HepG2 (cell line): ENCODE data around the gene KCNQ2. TPM values are rescaled to one million over a fixed set of nuclear protein-coding genes. Genes with fewer than 3 reads are reported as not detected.

Experiments
- ATAC-seq: fragments of 200-7000 bp; cut with Tn5 transposase; 3 replicates; pipeline ENCODE4 v1.9.1; 2020; ENCODE audit warnings: mild to moderate bottlenecking, moderate library complexity
- BruUV-seq: library from RNA; stranded (reverse); fragments of 400-500 nt; replicated peaks from 2 replicates; lab custom pipeline; 2021; lab: Mats Ljungman, UMichigan
- CTCF ChIA-PET: fragments of 300-600 bp; formaldehyde crosslinking; extraction: SDS; loops from one replicate; lab custom pipeline; 2021; ENCODE audit warnings: low total read pairs, inconsistent platforms, low intra/inter-chr PET ratio; lab: Yijun Ruan, JAX
- POLR2A ChIA-PET: fragments of 350-600 bp; sonication (Branson Sonifier 250); formaldehyde crosslinking; loops from one replicate; lab custom pipeline; 2020; ENCODE audit warnings: antibody characterized with exemption, inconsistent platforms; lab: Yijun Ruan, JAX
- DNase-seq: peaks from one replicate; pipeline ENCODE4 v3.0.0-alpha.2; 2015; ENCODE audit warnings: low spot score
- FAIRE-seq: peaks from 3 replicates; lab custom pipeline; 2011; peaks lifted over from hg19 to GRCh38; lab: Jason Lieb, UNC
- H2AFZ ChIP-seq: one replicate; pipeline ENCODE4 v1.6.1; 2011; ENCODE audit warnings: low read length, inconsistent platforms
- H3K27ac ChIP-seq: fragments of 300-600 bp; 3 replicates; pipeline ENCODE4 v1.8.0; 2011; ENCODE audit warnings: mixed run types, mild to moderate bottlenecking, mixed read lengths, low read length, inconsistent platforms; ENCODE audit not compliant: insufficient read depth; ENCODE audit errors: extremely low read length
- H3K27me3 ChIP-seq, 2 experiments: fragments of 200-600 bp in 1 of 2; 2 replicates in 1 of 2; 3 replicates in 1 of 2; pipeline versions ENCODE4 v1.6.0 to v1.8.0; 2011; ENCODE audit warnings: low read length in 2 of 2, mild to moderate bottlenecking in 2 of 2, moderate library complexity in 2 of 2, inconsistent platforms in 1 of 2; ENCODE audit not compliant: insufficient read depth in 2 of 2, control insufficient read depth in 1 of 2
- H3K36me3 ChIP-seq, 2 experiments: fragments of 200-600 bp in 1 of 2; replicated peaks in 1 of 2; 2 replicates in 1 of 2; 3 replicates in 1 of 2; pipeline versions ENCODE4 v1.5.1 to v1.8.0; 2011; ENCODE audit warnings: low read length in 2 of 2, inconsistent platforms in 1 of 2; ENCODE audit not compliant: insufficient read depth in 2 of 2, control insufficient read depth in 1 of 2
- H3K4me1 ChIP-seq: 2 replicates; pipeline ENCODE4 v1.5.1; 2012; ENCODE audit warnings: low read length, inconsistent platforms; ENCODE audit not compliant: insufficient read depth
- H3K4me2 ChIP-seq: 2 replicates; pipeline ENCODE4 v1.6.0; 2011; ENCODE audit warnings: low read depth, low read length, inconsistent platforms
- H3K4me3 ChIP-seq, 3 experiments: fragments of 200-600 bp in 1 of 3; sonication (generic), shearing (Covaris generic) in 1 of 3; replicated peaks in 1 of 3; 2 replicates each; pipeline ENCODE4 v1.5.1; 2011 to 2016; ENCODE audit warnings: low read length in 3 of 3, inconsistent platforms in 2 of 3, low read depth in 2 of 3, mild to moderate bottlenecking in 2 of 3, control low read depth in 1 of 3, mixed read lengths in 1 of 3; ENCODE audit not compliant: insufficient read depth in 1 of 3
- H3K79me2 ChIP-seq: one replicate; pipeline ENCODE4 v1.6.1; 2011; ENCODE audit warnings: low read length, inconsistent platforms; ENCODE audit not compliant: insufficient read depth
- H3K9ac ChIP-seq: 2 replicates; pipeline ENCODE4 v1.6.0; 2011; ENCODE audit warnings: mild to moderate bottlenecking, low read depth, low read length, inconsistent platforms; ENCODE audit not compliant: insufficient read depth
- H3K9me3 ChIP-seq: 2 replicates; pipeline ENCODE4 v1.5.1; 2012; ENCODE audit warnings: mild to moderate bottlenecking, low read length
- H4K20me1 ChIP-seq: 2 replicates; pipeline ENCODE4 v1.6.0; 2011; ENCODE audit warnings: inconsistent platforms, mild to moderate bottlenecking, low read length, moderate library complexity; ENCODE audit not compliant: insufficient read depth
- CC2D1A ChIP-seq: sonication (generic); formaldehyde crosslinking; IDR thresholded peaks from 2 replicates; pipeline ENCODE4 v1.8.1; 2023; ENCODE audit warnings: mild to moderate bottlenecking, missing genetic modification reagents
- CHCHD3 ChIP-seq: sonication (generic); formaldehyde crosslinking; IDR thresholded peaks from 2 replicates; pipeline ENCODE4 v1.8.0; 2022; ENCODE audit warnings: mild to moderate bottlenecking, missing genetic modification reagents, moderate library complexity
- DPF2 ChIP-seq: sonication (generic); formaldehyde crosslinking; IDR thresholded peaks from 2 replicates; pipeline ENCODE4 v1.4.0; 2020; ENCODE audit warnings: mild to moderate bottlenecking, low read depth, missing genetic modification reagents, borderline replicate concordance
- FOSL2 ChIP-seq: sonication (generic); formaldehyde crosslinking; IDR thresholded peaks from 2 replicates; pipeline ENCODE4 v1.4.0; 2020; ENCODE audit warnings: missing genetic modification reagents
- ZBTB3 ChIP-seq: sonication (generic); formaldehyde crosslinking; IDR thresholded peaks from 2 replicates; pipeline ENCODE4 v1.4.0; 2020; ENCODE audit warnings: low read depth, mild to moderate bottlenecking, moderate library complexity, missing genetic modification reagents, borderline replicate concordance
- ZMYM2 ChIP-seq: sonication (generic); formaldehyde crosslinking; IDR thresholded peaks from 2 replicates; pipeline ENCODE4 v1.8.0; 2022; ENCODE audit warnings: mild to moderate bottlenecking, missing genetic modification reagents
- ZNF230 ChIP-seq: sonication (generic); formaldehyde crosslinking; IDR thresholded peaks from 2 replicates; pipeline ENCODE4 v1.4.0; 2020; ENCODE audit warnings: mild to moderate bottlenecking, missing genetic modification reagents
- ZNF670 ChIP-seq: sonication (generic); formaldehyde crosslinking; IDR thresholded peaks from 2 replicates; pipeline ENCODE4 v1.8.0; 2022; ENCODE audit warnings: mild to moderate bottlenecking, missing genetic modification reagents, borderline replicate concordance
- WGBS: methylation state at CpG from one replicate; pipeline ENCODE4 v1.1.6; 2017; ENCODE audit warnings: low lambda C conversion rate; 5-methylcytosine and 5-hydroxymethylcytosine counted together
- in situ Hi-C: cut with HindIII; loops from 2 replicates; pipeline ENCODE4 v1.10.0; 2017; ENCODE audit warnings: low pct_unique_long_range_greater_than_20kb; ENCODE audit not compliant: extremely low pct_ligation_motif_present
- intact Hi-C: fragments of 100-400 bp; cut with micrococcal nuclease; formaldehyde crosslinking; loops from one replicate; pipeline ENCODE4 v1.10.0; 2022; ENCODE audit not compliant: unreplicated experiment
- polyA plus RNA-seq, 8 experiments: library from polyadenylated mRNA; depleted of rRNA in 3 of 8; stranded (reverse) in 7 of 8; unstranded in 1 of 8; fragments of >200 nt; fragmentation: Illumina TruSeq in 4 of 8; extraction: Trizol in 4 of 8; gene quantifications; 2 replicates each; pipeline versions ENCODE4 v1.2.1 to v1.2.3, GENCODE V29; 2011 to 2016; ENCODE audit warnings: low read depth in 4 of 8, missing spikeins in 1 of 8, mixed read lengths in 1 of 8; ENCODE audit not compliant: insufficient read depth in 1 of 8
- total RNA-seq, 5 experiments: library from RNA; depleted of rRNA; stranded (reverse); fragments of >200 nt; fragmentation: Illumina TruSeq; extraction: Trizol; gene quantifications; 2 replicates each; pipeline ENCODE4 v1.2.3, GENCODE V29; 2016; ENCODE audit warnings: low read depth in 1 of 5
- TF ChIP-seq, protein P1 (sequence below): sonication (generic); formaldehyde crosslinking; IDR thresholded peaks from 2 replicates; pipeline ENCODE4 v1.4.0; 2020; ENCODE audit warnings: mild to moderate bottlenecking, missing genetic modification reagents

Gene KCNQ2
- total and polyA plus RNA-seq, 2 of the 13 experiments (the other 11 are each of a cell fraction or from before 2014, with no cell fraction given) = not detected

DNA sequence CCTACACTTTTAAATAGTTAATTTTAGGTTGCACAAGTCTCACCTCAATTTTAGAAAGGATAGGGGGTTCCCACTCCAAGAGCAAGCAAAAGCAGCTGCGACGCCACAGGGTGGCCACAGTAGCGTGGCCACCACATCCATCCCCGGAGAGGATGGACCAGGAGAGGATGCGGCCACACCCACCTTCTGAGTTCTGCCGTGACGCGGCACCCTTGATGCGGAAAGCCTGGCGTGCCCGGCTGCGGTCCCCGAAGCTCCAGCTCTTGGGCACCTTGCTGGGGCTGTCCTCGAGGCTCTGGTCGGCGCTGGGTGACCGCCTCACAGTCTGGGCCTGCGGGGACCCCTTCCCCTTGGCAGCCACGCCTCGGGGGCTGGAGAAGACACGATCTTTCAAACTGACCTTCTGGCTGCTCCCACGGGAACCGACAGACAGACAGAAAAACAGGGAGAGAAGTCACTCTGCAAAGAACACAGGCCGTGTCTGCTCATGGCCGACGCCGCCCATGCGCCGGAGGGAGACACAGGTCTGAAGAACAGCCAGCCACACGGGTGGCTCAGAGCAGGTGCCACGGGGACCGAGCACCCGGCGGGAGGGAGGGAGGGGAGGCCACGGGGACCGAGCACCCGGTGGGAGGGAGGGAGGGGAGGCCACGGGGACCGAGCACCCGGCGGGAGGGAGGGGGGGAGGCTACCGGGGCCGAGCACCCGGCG, 57.6 kb downstream of the KCNQ2 start:
- ATAC-seq (no peak), DNase-seq (no peak)
- H4K20me1 ChIP-seq = peaks cover 11% of the 10 kb centered on the region; the same call in 1 of the 2 replicates
- H3K79me2 ChIP-seq = no peaks in the 10 kb centered on the region
- no peaks in the 10 kb centered on the region for H3K36me3 ChIP-seq
- H3K27me3 ChIP-seq = peaks cover 73 to 97% of the 10 kb centered on the region in 2 experiments
- H2AFZ ChIP-seq = no peak overlapping the region
- H3K9ac ChIP-seq = no peak overlapping the region
- H3K9me3 ChIP-seq = no peaks in the 10 kb centered on the region
- H3K4me1 ChIP-seq = no peaks in the 10 kb centered on the region
- intact Hi-C loops = loop anchor here (1.0 kb wide), 1 partner anchor 12 kb away; no protein-coding TSS in a partner anchor
- H3K4me2 ChIP-seq = no peak overlapping the region
- POLR2A ChIA-PET = no interaction called here
- no peak overlapping the region for H3K27ac ChIP-seq
- H3K4me3 ChIP-seq = no peak overlapping the region
- WGBS = 34% methylated on average over 37 of the region's 45 CpGs
- no peak for TF ChIP-seq ZBTB3 (CRISPR knock-in tag)
- no peak for TF ChIP-seq ZMYM2 (CRISPR knock-in tag)
- TF ChIP-seq, protein P1, sequence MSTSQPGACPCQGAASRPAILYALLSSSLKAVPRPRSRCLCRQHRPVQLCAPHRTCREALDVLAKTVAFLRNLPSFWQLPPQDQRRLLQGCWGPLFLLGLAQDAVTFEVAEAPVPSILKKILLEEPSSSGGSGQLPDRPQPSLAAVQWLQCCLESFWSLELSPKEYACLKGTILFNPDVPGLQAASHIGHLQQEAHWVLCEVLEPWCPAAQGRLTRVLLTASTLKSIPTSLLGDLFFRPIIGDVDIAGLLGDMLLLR = no peak
- no peak for TF ChIP-seq ZNF670 (CRISPR knock-in tag)
- TF ChIP-seq DPF2 = no peak
- no peak for TF ChIP-seq FOSL2 (CRISPR knock-in tag)
- TF ChIP-seq CHCHD3 (CRISPR knock-in tag) = no peak
- no peak for TF ChIP-seq CC2D1A (CRISPR knock-in tag)
- TF ChIP-seq ZNF230 (CRISPR knock-in tag) = no peak
- TF ChIP-seq, all 625 proteins: peak for 0
- no peak for FAIRE-seq
- in situ Hi-C loops = no loop called here
- no TSS peak for BruUV-seq
- CTCF ChIA-PET = no interaction called here
